Endodermal cell (in vitro differentiated cells): ENCODE data around the gene RANBP10. TPM values are rescaled to one million over a fixed set of nuclear protein-coding genes. Genes with fewer than 3 reads are reported as not detected.
A peak's percentile ranks its signal among the peaks of the same experiment; 100 is the strongest.

ENCODE experiments used
- DNase-seq: peaks from one replicate; pipeline ENCODE4 v3.0.0-alpha.2; 2017
- H3K27ac ChIP-seq: 2 replicates; pipeline ENCODE4 v1.5.1; 2013; ENCODE audit warnings: mild to moderate bottlenecking, low read depth, low read length, moderate library complexity
- H3K27me3 ChIP-seq: 2 replicates; pipeline ENCODE4 v1.6.1; 2013; ENCODE audit warnings: mild to moderate bottlenecking, low read length, moderate library complexity; ENCODE audit not compliant: insufficient read depth, control insufficient read depth, poor library complexity, severe bottlenecking
- H3K36me3 ChIP-seq: 2 replicates; pipeline ENCODE4 v1.7.0; 2013; ENCODE audit warnings: mild to moderate bottlenecking, low read length, moderate library complexity; ENCODE audit not compliant: control insufficient read depth, insufficient read depth
- H3K4me1 ChIP-seq: one replicate; pipeline ENCODE4 v1.7.0; 2013; ENCODE audit warnings: low read length; ENCODE audit not compliant: control insufficient read depth, insufficient read depth
- H3K4me3 ChIP-seq: 2 replicates; pipeline ENCODE4 v1.5.1; 2013; ENCODE audit warnings: mild to moderate bottlenecking, low read length, moderate library complexity
- H3K9ac ChIP-seq: 2 replicates; pipeline ENCODE4 v1.6.1; 2013; ENCODE audit warnings: mild to moderate bottlenecking, low read length, moderate library complexity; ENCODE audit not compliant: poor library complexity, severe bottlenecking; ENCODE audit errors: extremely low read depth
- H3K9me3 ChIP-seq: 2 replicates; pipeline ENCODE4 v1.6.1; 2013; ENCODE audit warnings: mild to moderate bottlenecking, low read length, moderate library complexity; ENCODE audit not compliant: control insufficient read depth
- H3K27ac Mint-ChIP-seq: 2 replicates; pipeline ENCODE4 v1.8.0; 2020; ENCODE audit warnings: mixed read lengths
- H3K27me3 Mint-ChIP-seq: 2 replicates; pipeline ENCODE4 v1.8.0; 2021; ENCODE audit warnings: mild to moderate bottlenecking, mixed read lengths; ENCODE audit not compliant: insufficient read depth
- H3K36me3 Mint-ChIP-seq: 2 replicates; pipeline ENCODE4 v1.8.0; 2020; ENCODE audit warnings: low read depth, mixed read lengths
- H3K4me1 Mint-ChIP-seq: 2 replicates; pipeline ENCODE4 v1.8.0; 2020; ENCODE audit warnings: mixed read lengths
- H3K4me3 Mint-ChIP-seq: 2 replicates; pipeline ENCODE4 v1.8.0; 2020; ENCODE audit warnings: mild to moderate bottlenecking, moderate library complexity, mixed read lengths
- H3K9me3 Mint-ChIP-seq: 2 replicates; pipeline ENCODE4 v1.8.0; 2020; ENCODE audit warnings: mild to moderate bottlenecking, mixed read lengths
- WGBS, 2 experiments: methylation state at CpG; one replicate each; pipeline versions ENCODE4 v1.1.5 to v1.1.7; 2013; ENCODE audit warnings: missing lambda C conversion rate in 2 of 2, mixed read lengths in 1 of 2; ENCODE audit not compliant: insufficient coverage in 1 of 2, insufficient read length in 1 of 2; 5-methylcytosine and 5-hydroxymethylcytosine counted together
- total RNA-seq, 2 donors: library from RNA; stranded (reverse); fragmentation: NEBNext Ultra II Directional in 1 of 2; extraction: Animal tissue kit (Norgen Biotek cat#: 25700) in 1 of 2; gene quantifications; 2 replicates in 1 of 2; 3 replicates in 1 of 2; pipeline ENCODE4 v1.2.1, GENCODE V29; 2021
- TF ChIP-seq, protein P1 (sequence below): fragments of 200-600 bp; sonication (generic); conservative IDR thresholded peaks from 2 replicates; pipeline ENCODE4 v1.5.0; 2021; ENCODE audit warnings: antibody characterized with exemption, mild to moderate bottlenecking

The RANBP10 gene
- total RNA-seq, 2 donors from 2014 or later = 19.2 to 22.5 TPM

GRCh38 chr16:67775273-67775672 lies 31.1 kb downstream of the RANBP10 start:
- Mint-ChIP-seq H3K4me1 (peaks cover 10% of the 10 kb centered on the region), H3K27me3 (no peaks in the 10 kb centered on the region), H3K9me3 (peaks cover 5% of the 10 kb centered on the region), H3K27ac (no peak overlapping the region), H3K36me3 (peaks cover 26% of the 10 kb centered on the region), H3K4me3 (no peak overlapping the region)
- Histone ChIP-seq H3K36me3 (peaks cover 6% of the 10 kb centered on the region), H3K4me1 (no peaks in the 10 kb centered on the region), H3K27me3 (no peaks in the 10 kb centered on the region), H3K27ac (no peak overlapping the region), H3K4me3 (no peak overlapping the region), H3K9ac (no peak overlapping the region), H3K9me3 (peaks cover 5% of the 10 kb centered on the region)
- no peak for DNase-seq
- 91 to 96% methylated on average over 4 to 6 of the region's 6 CpGs for WGBS, 2 experiments
- TF ChIP-seq, protein P1, sequence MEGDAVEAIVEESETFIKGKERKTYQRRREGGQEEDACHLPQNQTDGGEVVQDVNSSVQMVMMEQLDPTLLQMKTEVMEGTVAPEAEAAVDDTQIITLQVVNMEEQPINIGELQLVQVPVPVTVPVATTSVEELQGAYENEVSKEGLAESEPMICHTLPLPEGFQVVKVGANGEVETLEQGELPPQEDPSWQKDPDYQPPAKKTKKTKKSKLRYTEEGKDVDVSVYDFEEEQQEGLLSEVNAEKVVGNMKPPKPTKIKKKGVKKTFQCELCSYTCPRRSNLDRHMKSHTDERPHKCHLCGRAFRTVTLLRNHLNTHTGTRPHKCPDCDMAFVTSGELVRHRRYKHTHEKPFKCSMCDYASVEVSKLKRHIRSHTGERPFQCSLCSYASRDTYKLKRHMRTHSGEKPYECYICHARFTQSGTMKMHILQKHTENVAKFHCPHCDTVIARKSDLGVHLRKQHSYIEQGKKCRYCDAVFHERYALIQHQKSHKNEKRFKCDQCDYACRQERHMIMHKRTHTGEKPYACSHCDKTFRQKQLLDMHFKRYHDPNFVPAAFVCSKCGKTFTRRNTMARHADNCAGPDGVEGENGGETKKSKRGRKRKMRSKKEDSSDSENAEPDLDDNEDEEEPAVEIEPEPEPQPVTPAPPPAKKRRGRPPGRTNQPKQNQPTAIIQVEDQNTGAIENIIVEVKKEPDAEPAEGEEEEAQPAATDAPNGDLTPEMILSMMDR = no peak

GRCh38 chr16:67774457-67774853 lies 31.9 kb downstream of the RANBP10 start:
- H3K27me3 Mint-ChIP-seq = no peaks in the 10 kb centered on the region
- no peak for DNase-seq
- peaks cover 29% of the 10 kb centered on the region for H3K36me3 Mint-ChIP-seq
- 93 to 97% methylated on average over 1 to 3 of the region's 3 CpGs for WGBS, 2 experiments
- no peak overlapping the region for H3K4me3 ChIP-seq
- TF ChIP-seq, protein P1 = no peak
- peaks cover 11% of the 10 kb centered on the region for H3K36me3 ChIP-seq
- peaks cover 5% of the 10 kb centered on the region for H3K9me3 Mint-ChIP-seq
- H3K27ac Mint-ChIP-seq = no peak overlapping the region
- H3K27me3 ChIP-seq = no peaks in the 10 kb centered on the region
- no peak overlapping the region for H3K9ac ChIP-seq
- H3K4me1 ChIP-seq = no peaks in the 10 kb centered on the region
- H3K27ac ChIP-seq = no peak overlapping the region
- peaks cover 10% of the 10 kb centered on the region for H3K4me1 Mint-ChIP-seq
- no peak overlapping the region for H3K4me3 Mint-ChIP-seq
- H3K9me3 ChIP-seq = peaks cover 5% of the 10 kb centered on the region

- H3K36me3 ChIP-seq = peaks cover 14% of the 10 kb centered on the region
- H3K4me3 ChIP-seq = no peak overlapping the region
- no peak for DNase-seq
- no peaks in the 10 kb centered on the region for H3K4me1 ChIP-seq
- peaks cover 29% of the 10 kb centered on the region for H3K36me3 Mint-ChIP-seq
- peaks cover 10% of the 10 kb centered on the region for H3K4me1 Mint-ChIP-seq
- H3K27me3 ChIP-seq = no peaks in the 10 kb centered on the region
- WGBS, 2 experiments = 77 to 88% methylated on average over 4 to 5 of the region's 6 CpGs
- TF ChIP-seq, protein P1 = no peak
- H3K27me3 Mint-ChIP-seq = no peaks in the 10 kb centered on the region
- peak overlapping the region; percentile 72 for H3K27ac Mint-ChIP-seq
- H3K9ac ChIP-seq = no peak overlapping the region
- no peak overlapping the region for H3K4me3 Mint-ChIP-seq
- H3K9me3 Mint-ChIP-seq = peaks cover 5% of the 10 kb centered on the region
- H3K27ac ChIP-seq = no peak overlapping the region
- H3K9me3 ChIP-seq = peaks cover 5% of the 10 kb centered on the region
Observed at GRCh38 chr16:67773569-67774456, 32.5 kb downstream of the RANBP10 start.
